ENCODE measurements around the gene CLIP1.

CLIP1 gene

DNA sequence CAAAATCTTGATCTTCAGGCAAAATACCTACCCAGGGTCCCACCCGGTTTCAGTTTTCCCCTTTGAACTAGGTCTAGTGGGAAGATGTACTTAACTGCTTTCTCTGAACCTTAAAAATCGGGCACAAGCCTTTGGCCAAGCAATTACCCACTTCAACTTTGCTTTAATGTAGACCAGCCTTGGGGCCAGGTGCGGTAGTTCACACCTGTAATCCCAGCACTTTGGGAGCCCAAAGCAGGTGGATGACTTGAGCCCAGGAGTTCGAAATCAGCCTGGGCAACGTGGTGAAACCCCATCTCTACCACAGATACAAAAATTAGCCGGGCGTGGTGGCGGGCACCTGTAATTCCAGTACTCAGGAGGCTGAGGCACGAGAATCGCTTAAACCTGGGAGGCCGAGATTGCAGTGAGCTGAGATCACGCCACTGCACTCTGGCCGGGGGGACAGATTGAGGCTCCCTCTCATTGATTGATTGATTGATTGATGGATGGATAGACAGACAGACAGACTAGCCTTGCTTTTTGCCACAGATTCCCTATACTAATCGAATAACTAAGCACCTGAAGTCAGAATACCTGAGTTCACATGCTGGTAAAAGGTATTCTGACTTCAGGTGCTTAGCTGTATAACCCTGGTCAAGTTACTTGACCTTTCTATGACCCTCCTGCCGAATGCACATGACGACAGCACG lies 1.9 kb downstream of the CLIP1 start:
- TF ChIP-seq CREB1 (IDR thresholded peaks at IDR 0.05; ENCODE audit: low read depth) (no peak), EGR1 (IDR thresholded peaks at IDR 0.05) (no peak), EP300 (IDR thresholded peaks at IDR 0.05; ENCODE audit: borderline replicate concordance) (no peak), TAF1 (IDR thresholded peaks at IDR 0.05; ENCODE audit: low read depth) (no peak), NFIC (IDR thresholded peaks at IDR 0.05) (no peak), RAD21 (IDR thresholded peaks at IDR 0.05; ENCODE audit: low read depth) (no peak), ZBTB7A (IDR thresholded peaks at IDR 0.05; ENCODE audit: low read depth) (no peak), TEAD4 (IDR thresholded peaks at IDR 0.05) (no peak), YY1 (IDR thresholded peaks at IDR 0.05; ENCODE audit: low read depth) (no peak), CEBPB (IDR thresholded peaks at IDR 0.05) (no peak), TCF12 (IDR thresholded peaks at IDR 0.05; ENCODE audit: low read depth) (no peak), FOXM1 (IDR thresholded peaks at IDR 0.05; ENCODE audit: borderline replicate concordance, low read depth) (no peak)
- TF ChIP-seq, protein P1, sequence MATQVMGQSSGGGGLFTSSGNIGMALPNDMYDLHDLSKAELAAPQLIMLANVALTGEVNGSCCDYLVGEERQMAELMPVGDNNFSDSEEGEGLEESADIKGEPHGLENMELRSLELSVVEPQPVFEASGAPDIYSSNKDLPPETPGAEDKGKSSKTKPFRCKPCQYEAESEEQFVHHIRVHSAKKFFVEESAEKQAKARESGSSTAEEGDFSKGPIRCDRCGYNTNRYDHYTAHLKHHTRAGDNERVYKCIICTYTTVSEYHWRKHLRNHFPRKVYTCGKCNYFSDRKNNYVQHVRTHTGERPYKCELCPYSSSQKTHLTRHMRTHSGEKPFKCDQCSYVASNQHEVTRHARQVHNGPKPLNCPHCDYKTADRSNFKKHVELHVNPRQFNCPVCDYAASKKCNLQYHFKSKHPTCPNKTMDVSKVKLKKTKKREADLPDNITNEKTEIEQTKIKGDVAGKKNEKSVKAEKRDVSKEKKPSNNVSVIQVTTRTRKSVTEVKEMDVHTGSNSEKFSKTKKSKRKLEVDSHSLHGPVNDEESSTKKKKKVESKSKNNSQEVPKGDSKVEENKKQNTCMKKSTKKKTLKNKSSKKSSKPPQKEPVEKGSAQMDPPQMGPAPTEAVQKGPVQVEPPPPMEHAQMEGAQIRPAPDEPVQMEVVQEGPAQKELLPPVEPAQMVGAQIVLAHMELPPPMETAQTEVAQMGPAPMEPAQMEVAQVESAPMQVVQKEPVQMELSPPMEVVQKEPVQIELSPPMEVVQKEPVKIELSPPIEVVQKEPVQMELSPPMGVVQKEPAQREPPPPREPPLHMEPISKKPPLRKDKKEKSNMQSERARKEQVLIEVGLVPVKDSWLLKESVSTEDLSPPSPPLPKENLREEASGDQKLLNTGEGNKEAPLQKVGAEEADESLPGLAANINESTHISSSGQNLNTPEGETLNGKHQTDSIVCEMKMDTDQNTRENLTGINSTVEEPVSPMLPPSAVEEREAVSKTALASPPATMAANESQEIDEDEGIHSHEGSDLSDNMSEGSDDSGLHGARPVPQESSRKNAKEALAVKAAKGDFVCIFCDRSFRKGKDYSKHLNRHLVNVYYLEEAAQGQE (IDR thresholded peaks at IDR 0.05; ENCODE audit: low read depth) = no peak
- TF ChIP-seq, protein P2, sequence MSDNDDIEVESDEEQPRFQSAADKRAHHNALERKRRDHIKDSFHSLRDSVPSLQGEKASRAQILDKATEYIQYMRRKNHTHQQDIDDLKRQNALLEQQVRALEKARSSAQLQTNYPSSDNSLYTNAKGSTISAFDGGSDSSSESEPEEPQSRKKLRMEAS (IDR thresholded peaks at IDR 0.05) = no peak
- TF ChIP-seq, protein P3, sequence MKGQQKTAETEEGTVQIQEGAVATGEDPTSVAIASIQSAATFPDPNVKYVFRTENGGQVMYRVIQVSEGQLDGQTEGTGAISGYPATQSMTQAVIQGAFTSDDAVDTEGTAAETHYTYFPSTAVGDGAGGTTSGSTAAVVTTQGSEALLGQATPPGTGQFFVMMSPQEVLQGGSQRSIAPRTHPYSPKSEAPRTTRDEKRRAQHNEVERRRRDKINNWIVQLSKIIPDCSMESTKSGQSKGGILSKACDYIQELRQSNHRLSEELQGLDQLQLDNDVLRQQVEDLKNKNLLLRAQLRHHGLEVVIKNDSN (IDR thresholded peaks at IDR 0.05) = no peak

DNA sequence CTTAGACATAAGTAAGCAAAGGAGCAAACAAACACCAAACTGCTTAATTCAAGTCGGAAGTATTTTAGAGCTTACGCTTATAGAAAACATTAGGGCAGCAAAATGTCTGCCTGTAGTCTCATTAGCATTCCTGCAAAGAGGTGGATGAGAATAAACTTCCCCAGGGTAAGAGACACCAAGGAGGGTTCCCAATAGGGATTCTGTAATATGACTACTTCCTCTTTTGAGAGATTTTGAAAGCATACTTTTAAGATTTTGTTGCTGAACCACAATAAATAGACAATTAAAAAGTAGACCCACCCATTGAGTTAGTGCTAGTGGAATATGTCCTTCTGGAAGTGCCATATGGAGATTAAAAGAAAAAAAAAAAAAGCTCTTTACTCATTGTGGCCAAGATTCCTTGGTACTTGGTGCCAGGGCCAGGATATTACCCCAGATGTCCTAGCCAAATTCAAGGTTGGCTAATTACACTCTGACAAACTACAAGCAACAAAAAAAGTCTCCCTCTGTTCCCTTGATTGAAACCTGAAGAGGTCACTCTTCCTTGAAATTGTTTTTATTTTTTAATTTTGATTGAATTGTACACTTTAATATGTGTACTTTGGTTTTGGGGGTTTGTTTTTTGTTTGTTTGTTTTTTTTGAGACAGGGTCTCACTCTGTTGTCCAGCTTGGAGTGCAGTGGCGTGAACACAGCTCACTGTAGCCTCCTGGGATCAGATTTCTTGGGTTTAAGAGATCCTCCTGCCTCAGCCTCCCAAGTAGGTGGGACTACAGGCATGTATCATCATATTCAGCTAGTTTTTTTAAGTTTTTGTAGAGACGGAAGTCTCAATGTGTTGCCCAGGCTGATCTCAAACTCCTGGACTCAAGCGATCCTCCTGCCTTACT lies 8.7 kb downstream of the CLIP1 start:
- TF ChIP-seq TEAD4 (IDR thresholded peaks at IDR 0.05) (no peak), CREB1 (IDR thresholded peaks at IDR 0.05; ENCODE audit: low read depth) (no peak), TCF12 (IDR thresholded peaks at IDR 0.05; ENCODE audit: low read depth) (no peak), RAD21 (IDR thresholded peaks at IDR 0.05; ENCODE audit: low read depth) (no peak), FOXM1 (IDR thresholded peaks at IDR 0.05; ENCODE audit: borderline replicate concordance, low read depth) (no peak), NFIC (IDR thresholded peaks at IDR 0.05) (no peak), CEBPB (IDR thresholded peaks at IDR 0.05) (no peak), EGR1 (IDR thresholded peaks at IDR 0.05) (no peak), TAF1 (IDR thresholded peaks at IDR 0.05; ENCODE audit: low read depth) (no peak), ZBTB7A (IDR thresholded peaks at IDR 0.05; ENCODE audit: low read depth) (no peak), EP300 (IDR thresholded peaks at IDR 0.05; ENCODE audit: borderline replicate concordance) (no peak), YY1 (IDR thresholded peaks at IDR 0.05; ENCODE audit: low read depth) (no peak)
- TF ChIP-seq, protein P2 (IDR thresholded peaks at IDR 0.05) = no peak
- TF ChIP-seq, protein P3 (IDR thresholded peaks at IDR 0.05) = no peak
- TF ChIP-seq, protein P1 (IDR thresholded peaks at IDR 0.05; ENCODE audit: low read depth) = no peak

DNA sequence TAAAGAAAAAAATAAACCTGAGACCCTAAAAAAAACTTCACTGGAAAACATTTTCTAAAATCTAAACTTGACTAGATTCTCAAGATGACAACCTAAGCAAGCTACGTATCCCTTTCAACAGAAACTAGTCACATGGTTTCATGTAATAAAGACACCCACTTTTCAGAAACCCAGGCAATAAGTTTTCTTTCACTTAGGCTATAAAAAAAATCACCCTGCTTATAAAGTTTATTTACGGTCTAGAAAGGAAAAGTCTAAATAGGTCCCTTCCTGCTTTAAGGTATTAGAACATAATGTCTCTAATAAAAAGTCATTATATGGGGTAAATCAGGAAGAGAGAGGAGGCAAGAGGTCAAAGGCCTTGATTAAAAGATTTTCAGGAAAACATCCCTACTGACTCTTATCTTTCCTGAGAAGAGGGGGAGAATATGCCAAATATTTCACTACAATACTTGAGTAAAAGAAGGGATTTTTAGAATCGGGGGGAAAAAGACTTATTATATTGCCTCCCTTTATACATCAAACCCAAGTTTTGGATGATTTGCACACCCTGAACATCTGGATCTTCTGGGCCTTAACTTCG lies 9.5 kb downstream of the CLIP1 start:
- no peak for TF ChIP-seq YY1 (IDR thresholded peaks at IDR 0.05; ENCODE audit: low read depth)
- TF ChIP-seq, protein P2 (IDR thresholded peaks at IDR 0.05) = no peak

DNA sequence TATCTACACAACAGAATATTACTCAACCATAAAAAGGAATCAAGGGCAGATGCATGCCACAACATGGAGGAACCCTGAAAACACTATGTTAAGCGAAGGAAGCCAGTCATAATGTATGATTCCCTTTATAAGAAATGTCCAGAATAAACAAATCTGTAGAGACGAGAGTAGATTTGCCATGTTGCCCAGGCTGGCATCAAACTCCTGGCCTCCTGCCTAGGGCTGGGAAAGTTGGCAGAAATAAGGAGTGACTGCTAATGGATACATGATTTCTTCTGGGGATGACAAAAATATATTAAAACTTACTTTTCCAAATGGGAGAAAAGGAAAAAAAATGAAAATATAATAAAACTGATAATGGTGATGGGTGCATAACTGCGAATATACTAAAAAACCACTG lies 10.9 kb downstream of the CLIP1 start:
- TF ChIP-seq TCF12 (IDR thresholded peaks at IDR 0.05; ENCODE audit: low read depth) (no peak), CREB1 (IDR thresholded peaks at IDR 0.05; ENCODE audit: low read depth) (no peak), FOXM1 (IDR thresholded peaks at IDR 0.05; ENCODE audit: borderline replicate concordance, low read depth) (no peak), CEBPB (IDR thresholded peaks at IDR 0.05) (no peak), ZBTB7A (IDR thresholded peaks at IDR 0.05; ENCODE audit: low read depth) (no peak), RAD21 (IDR thresholded peaks at IDR 0.05; ENCODE audit: low read depth) (no peak), TEAD4 (IDR thresholded peaks at IDR 0.05) (no peak), EP300 (IDR thresholded peaks at IDR 0.05; ENCODE audit: borderline replicate concordance) (no peak), NFIC (IDR thresholded peaks at IDR 0.05) (no peak), YY1 (IDR thresholded peaks at IDR 0.05; ENCODE audit: low read depth) (no peak), TAF1 (IDR thresholded peaks at IDR 0.05; ENCODE audit: low read depth) (no peak), EGR1 (IDR thresholded peaks at IDR 0.05) (no peak)
- TF ChIP-seq, protein P1 (IDR thresholded peaks at IDR 0.05; ENCODE audit: low read depth) = no peak
- TF ChIP-seq, protein P3 (IDR thresholded peaks at IDR 0.05) = no peak
- TF ChIP-seq, protein P2 (IDR thresholded peaks at IDR 0.05) = no peak
